GM12891 (cell line): ENCODE data around the gene RNASEH2A.

Source experiments
- DNase-seq: peaks from one replicate; pipeline ENCODE4 v3.0.0; 2011; ENCODE audit warnings: low spot score; ENCODE audit not compliant: insufficient read length
- FAIRE-seq: peaks from 2 replicates; lab custom pipeline; 2011; peaks lifted over from hg19 to GRCh38; lab: Jason Lieb, UNC
- PAX5 ChIP-seq: IDR thresholded peaks from 2 replicates; pipeline ENCODE4 v1.6.1; 2011; ENCODE audit warnings: low read length, moderate library complexity, mild to moderate bottlenecking; ENCODE audit not compliant: insufficient read depth, severe bottlenecking
- POLR2A ChIP-seq: IDR thresholded peaks from 2 replicates; pipeline ENCODE4 v1.6.1; 2011; ENCODE audit warnings: low read depth, low read length, control low read depth
- POLR2AphosphoS5 ChIP-seq: IDR thresholded peaks from 2 replicates; pipeline ENCODE4 v1.6.1; 2011; ENCODE audit warnings: low read depth, low read length, control low read depth
- POU2F2 ChIP-seq: IDR thresholded peaks from 2 replicates; pipeline ENCODE4 v1.6.1; 2011; ENCODE audit warnings: low read depth, mild to moderate bottlenecking, control low read depth, low read length, moderate library complexity
- SPI1 ChIP-seq: IDR thresholded peaks from 2 replicates; pipeline ENCODE4 v1.6.1; 2011; ENCODE audit warnings: low read depth, low read length, control low read depth
- TAF1 ChIP-seq: IDR thresholded peaks from 2 replicates; pipeline ENCODE4 v1.6.1; 2011; ENCODE audit warnings: low read depth, low read length, control low read depth

RNASEH2A gene

GRCh38 chr19:12788042-12788681 is 18.2 kb upstream of the RNASEH2A start:
- DNase-seq (no peak), FAIRE-seq (no peak)
- TF ChIP-seq PAX5 (no peak), TAF1 (no peak), SPI1 (no peak), POLR2A (peak; percentile 7; the same call in 1 of the 2 replicates), POU2F2 (no peak), POLR2AphosphoS5 (no peak)

- FAIRE-seq (peak; percentile 58), DNase-seq (no peak)
- peak; percentile 6 for TF ChIP-seq PAX5
- peak; percentile 36; the same call in 1 of the 2 replicates for TF ChIP-seq TAF1
- TF ChIP-seq POU2F2: peak; percentile 78
- peak; percentile 65; the same call in 1 of the 2 replicates for TF ChIP-seq POLR2AphosphoS5
- TF ChIP-seq SPI1: peak; percentile 42; the same call in 1 of the 2 replicates
- TF ChIP-seq POLR2A: peak; percentile 9; the same call in 1 of the 2 replicates
Observed at GRCh38 chr19:12788682-12789097, 17.7 kb upstream of the RNASEH2A start.

DNA sequence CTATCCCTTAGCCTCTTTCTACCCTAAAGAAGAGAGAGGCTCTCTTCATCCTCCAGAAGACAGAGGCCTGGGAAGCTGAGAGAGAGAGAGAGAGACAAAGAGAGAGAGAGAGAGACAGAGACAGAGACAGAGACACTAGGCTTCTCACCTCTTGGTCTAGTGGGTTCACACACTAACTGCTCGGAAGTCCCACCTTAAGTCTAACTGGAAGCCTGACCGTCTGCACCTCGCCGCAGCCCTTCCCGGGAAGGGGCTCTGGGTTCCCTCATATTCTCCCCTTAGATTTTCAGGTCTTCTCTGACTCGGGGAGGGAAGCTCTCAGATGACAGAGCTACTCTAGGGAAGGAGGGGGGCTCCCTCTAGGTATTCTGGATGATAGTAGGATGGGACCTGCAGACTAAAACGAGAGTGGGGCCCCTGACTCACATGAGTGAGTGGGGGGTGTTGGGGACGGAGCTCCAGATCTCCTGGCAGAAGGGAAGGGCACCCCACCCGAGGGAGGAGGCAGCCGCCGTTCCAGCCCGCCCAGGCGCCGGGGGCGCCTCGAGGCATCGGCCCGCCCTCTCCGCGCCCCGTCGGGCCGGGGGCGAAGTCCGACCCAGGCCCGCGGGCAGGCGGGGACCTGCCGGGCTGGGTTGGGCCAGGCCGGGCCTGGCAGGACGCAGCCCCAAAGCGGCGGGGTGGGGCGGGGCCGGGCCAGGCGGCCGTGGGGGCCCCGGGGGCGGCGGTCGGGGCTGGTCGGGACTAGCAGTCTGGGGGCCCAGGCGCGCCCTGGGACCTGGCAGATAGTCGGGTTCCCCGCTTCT is 17.1 kb upstream of the RNASEH2A start:
- DNase-seq (no peak), FAIRE-seq (no peak)
- TF ChIP-seq TAF1 (0 out of 2 replicates have a peak, but pooled peaks have one; percentile 9), POLR2A (no peak; the same call in 1 of the 2 replicates)

DNA sequence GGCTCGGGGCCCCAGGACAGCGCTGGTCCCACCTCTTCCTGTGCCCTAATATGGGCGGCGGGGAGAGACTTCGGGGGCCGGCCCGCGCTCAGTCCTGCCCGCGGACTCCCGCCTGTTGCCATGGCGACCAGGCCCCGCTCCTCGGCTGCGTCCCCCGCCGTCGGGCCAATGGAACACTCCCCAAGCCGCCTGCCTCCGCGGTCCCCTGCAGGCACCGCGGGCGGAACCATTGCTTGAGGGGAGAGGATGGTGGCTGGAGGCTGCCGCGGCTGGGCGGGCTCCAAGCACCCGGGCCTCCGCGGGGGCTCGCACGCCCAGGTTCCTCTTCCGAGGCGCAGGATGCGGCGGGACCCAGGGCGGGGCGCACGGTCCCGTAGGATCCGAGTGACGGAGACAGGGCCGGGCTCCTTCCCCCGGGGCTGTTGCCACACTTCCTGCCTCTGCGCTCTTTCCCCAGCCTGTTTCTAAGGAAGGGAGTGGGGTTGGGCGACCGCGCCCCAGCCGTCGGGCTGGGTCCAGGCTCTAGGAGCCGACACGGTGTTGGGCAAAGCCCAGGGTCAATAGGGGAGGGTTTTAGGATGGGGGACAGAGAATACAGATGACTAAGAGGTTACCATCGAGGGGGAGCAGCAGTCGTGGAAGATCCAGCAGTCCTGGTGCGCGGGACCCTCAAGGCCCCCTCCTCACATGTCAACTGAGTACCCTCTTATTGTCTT is 16.3 kb upstream of the RNASEH2A start:
- DNase-seq: peak; percentile 89
- peak; percentile 80 for FAIRE-seq
- TF ChIP-seq PAX5 (peak; percentile 30), POLR2AphosphoS5 (peak; percentile 64; the same call in 1 of the 2 replicates), POU2F2 (0 out of 2 replicates have a peak, but pooled peaks have one; percentile 21), SPI1 (peak; percentile 32; the same call in 1 of the 2 replicates), TAF1 (peak; percentile 50), POLR2A (no peak)

GRCh38 chr19:12790628-12791344 is 15.6 kb upstream of the RNASEH2A start:
- no peak for TF ChIP-seq POLR2A
- no peak for TF ChIP-seq POLR2AphosphoS5
- TF ChIP-seq SPI1: no peak
- TF ChIP-seq PAX5: no peak
- no peak for TF ChIP-seq POU2F2
- TF ChIP-seq TAF1: no peak
- DNase-seq (no peak), FAIRE-seq (no peak)

DNA sequence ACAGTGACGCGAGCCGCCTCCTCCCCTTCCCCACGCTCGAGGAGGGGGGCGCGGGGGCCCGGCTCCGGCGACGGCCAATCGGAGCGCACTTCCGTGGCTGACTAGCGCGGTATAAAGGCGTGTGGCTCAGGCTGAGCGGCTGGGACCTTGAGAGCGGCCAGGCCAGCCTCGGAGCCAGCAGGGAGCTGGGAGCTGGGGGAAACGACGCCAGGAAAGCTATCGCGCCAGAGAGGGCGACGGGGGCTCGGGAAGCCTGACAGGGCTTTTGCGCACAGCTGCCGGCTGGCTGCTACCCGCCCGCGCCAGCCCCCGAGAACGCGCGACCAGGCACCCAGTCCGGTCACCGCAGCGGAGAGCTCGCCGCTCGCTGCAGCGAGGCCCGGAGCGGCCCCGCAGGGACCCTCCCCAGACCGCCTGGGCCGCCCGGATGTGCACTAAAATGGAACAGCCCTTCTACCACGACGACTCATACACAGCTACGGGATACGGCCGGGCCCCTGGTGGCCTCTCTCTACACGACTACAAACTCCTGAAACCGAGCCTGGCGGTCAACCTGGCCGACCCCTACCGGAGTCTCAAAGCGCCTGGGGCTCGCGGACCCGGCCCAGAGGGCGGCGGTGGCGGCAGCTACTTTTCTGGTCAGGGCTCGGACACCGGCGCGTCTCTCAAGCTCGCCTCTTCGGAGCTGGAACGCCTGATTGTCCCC is 14.9 kb upstream of the RNASEH2A start, which contains the start of gene JUNB:
Gene JUNB (plus strand): TSS at position 142 of the 706 bp plus-strand sequence. CDS start 286 bp downstream, at position 428.
- TF ChIP-seq SPI1: peak; percentile 54
- TF ChIP-seq POLR2AphosphoS5: peak; percentile 100
- peak; percentile 64 for TF ChIP-seq PAX5
- TF ChIP-seq TAF1: peak; percentile 98
- TF ChIP-seq POU2F2: peak; percentile 99
- peak; percentile 100 for TF ChIP-seq POLR2A
- FAIRE-seq (peak; percentile 95), DNase-seq (no peak)

GRCh38 chr19:12792051-12792852 is 14.1 kb upstream of the RNASEH2A start:
- DNase-seq: no peak
- TF ChIP-seq POLR2AphosphoS5: peak; percentile 87; the same call in 1 of the 2 replicates
- TF ChIP-seq PAX5: no peak
- 0 out of 2 replicates have a peak, but pooled peaks have one; percentile 18 for TF ChIP-seq SPI1
- TF ChIP-seq TAF1: peak; percentile 42; the same call in 1 of the 2 replicates
- peak; percentile 81; the same call in 1 of the 2 replicates for TF ChIP-seq POLR2A
- no peak for TF ChIP-seq POU2F2
- FAIRE-seq: peak; percentile 84
